Measurements from ENCODE around the gene ADCYAP1R1.

ADCYAP1R1 gene

DNA sequence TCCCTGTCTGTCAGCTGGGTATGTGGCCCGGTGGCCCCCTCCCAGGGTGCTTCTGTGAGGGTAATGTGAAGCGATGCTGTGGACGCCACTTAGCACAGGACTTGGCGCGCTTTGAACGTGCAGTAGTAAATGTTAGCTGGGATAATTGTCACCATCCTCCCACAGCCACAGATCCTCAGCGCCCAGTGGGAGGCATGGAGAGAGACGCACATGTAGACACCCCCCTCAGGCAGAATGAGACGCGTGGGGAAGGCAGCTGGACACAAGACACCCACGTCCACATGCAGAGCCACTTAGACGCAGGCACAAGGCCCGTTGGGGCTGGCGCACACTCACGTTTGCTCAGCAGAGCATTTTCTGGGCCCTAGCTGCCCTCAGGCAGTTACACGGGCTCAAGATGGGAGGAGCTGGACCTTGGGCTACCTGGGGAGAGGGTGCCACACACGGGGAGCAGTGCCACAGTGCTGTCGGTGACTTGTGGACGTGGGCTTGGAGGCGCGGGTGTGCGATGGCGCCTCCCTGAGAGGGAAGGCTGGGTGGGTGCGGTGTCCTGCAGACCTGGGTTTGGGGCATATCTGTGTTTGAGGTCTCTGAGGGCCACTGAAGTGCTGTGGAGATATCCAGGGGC, 26.4 kb downstream of the ADCYAP1R1 start:
- TF ChIP-seq, protein P1, sequence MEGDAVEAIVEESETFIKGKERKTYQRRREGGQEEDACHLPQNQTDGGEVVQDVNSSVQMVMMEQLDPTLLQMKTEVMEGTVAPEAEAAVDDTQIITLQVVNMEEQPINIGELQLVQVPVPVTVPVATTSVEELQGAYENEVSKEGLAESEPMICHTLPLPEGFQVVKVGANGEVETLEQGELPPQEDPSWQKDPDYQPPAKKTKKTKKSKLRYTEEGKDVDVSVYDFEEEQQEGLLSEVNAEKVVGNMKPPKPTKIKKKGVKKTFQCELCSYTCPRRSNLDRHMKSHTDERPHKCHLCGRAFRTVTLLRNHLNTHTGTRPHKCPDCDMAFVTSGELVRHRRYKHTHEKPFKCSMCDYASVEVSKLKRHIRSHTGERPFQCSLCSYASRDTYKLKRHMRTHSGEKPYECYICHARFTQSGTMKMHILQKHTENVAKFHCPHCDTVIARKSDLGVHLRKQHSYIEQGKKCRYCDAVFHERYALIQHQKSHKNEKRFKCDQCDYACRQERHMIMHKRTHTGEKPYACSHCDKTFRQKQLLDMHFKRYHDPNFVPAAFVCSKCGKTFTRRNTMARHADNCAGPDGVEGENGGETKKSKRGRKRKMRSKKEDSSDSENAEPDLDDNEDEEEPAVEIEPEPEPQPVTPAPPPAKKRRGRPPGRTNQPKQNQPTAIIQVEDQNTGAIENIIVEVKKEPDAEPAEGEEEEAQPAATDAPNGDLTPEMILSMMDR (IDR thresholded peaks at IDR 0.05; ENCODE audit: low read depth, low read length): no peak
- DNase-seq (ENCODE audit: extremely low read depth, low read depth): no peak

DNA sequence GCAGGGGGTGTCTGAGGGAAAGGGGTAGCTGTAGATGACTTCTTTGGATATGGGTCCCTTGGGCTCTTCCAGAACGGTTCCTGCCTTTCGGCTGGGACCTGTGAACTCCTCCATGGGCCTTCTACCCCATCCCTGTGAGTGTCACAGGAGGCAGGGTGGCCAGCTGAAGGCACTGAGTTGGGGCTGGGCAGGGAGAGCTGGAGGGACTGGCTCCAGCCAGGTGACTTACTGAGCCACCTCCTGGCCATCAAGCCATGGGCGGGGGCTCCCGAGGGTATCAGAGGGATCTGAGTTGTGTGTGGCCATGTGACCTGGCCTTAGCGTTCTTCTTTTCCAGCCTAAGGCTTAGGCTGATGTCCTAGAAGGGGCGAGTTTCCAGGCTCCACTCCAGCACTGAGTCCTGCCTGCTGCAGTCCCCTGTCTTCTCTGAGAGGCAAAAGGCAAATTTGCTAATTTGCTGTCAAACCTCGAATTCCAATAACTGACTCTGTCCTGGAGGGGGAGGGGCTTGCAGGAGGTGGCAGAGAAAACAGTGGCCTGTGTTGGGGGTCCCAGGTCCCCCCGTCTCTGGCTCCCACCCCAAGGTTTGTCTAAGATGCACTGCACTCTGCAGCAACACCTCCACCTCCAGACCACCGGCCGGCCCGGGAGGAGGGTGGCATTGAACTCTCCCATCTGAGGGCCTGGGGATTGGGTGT, 27.2 kb downstream of the ADCYAP1R1 start:
- TF ChIP-seq, protein P1 (IDR thresholded peaks at IDR 0.05; ENCODE audit: low read depth, low read length): no peak
- DNase-seq (ENCODE audit: extremely low read depth, low read depth): no peak

DNA sequence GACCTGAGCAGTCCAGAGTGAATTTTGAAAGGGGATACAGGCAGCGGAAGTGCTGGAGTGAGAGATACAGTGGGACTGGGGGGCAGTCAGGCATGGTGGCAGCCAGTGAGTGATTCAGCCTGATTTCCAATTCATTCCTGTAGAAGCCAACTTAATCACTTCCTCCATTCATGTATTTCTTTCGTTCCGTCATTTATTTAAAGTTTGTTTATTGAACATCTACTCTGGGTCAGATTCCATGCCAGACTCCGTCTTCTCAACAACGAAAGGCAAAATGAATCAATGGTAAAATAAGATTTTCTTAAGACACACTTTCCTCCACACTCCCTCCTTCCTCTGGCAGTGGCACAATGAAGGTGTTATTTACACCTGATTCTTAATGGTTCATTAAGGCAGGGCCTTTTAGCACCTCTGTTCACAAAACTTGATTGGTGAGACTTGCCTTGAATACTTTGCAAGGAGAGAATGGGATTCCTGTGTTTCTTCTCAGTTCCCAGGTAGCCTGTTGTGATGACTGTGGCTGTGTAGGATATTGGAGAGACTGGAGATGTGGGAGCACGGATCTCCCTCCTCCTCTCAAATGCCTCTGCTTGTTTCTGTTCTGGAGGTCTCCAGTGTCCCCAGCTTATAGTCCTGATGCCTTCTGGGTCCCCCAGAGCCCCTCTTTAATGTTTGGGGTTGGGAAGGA, 27.9 kb downstream of the ADCYAP1R1 start:
- TF ChIP-seq, protein P1 (IDR thresholded peaks at IDR 0.05; ENCODE audit: low read depth, low read length): no peak
- no peak for DNase-seq (ENCODE audit: extremely low read depth, low read depth)

DNA sequence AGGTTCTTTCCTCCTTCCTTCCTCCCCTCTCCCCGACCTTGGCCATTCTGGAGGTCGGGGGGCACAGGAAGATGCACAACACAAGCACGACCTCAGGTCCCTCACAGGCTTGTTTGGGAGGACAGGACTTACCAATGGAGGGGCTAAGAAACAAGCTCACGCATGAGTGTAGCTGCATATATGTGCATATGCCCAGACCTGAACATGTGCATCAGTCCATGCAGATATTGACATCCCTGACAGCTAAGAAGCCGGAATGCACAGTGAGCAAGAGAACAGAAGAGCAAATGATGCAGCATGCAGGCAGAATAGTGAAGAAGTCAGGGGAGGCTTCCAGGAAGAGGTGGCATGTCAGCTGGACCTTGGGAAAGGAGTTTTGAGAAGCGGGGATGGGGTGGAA, 28.7 kb downstream of the ADCYAP1R1 start:
- TF ChIP-seq, protein P1 (IDR thresholded peaks at IDR 0.05; ENCODE audit: low read depth, low read length): no peak
- DNase-seq (ENCODE audit: extremely low read depth, low read depth): no peak

DNA sequence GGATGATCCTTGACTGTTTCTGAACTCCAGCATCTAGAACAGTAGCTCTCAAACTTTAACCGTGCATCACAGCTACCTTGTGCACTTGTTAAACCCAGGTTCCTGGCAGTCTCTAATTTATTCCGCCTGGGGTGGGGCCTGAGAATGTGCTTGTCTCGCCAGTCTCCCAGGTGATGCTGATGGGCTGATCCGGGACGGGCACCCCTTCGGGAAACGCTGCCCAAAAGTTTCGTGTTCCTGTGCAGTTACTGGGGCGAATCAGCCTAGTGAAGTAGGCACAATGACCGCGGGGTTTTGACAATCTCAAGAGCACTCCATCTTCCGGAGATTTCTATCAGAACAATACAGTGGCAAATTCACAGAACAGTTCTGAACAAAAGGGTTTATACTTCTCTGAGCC, 29.9 kb downstream of the ADCYAP1R1 start:
- DNase-seq (ENCODE audit: extremely low read depth, low read depth): no peak
- TF ChIP-seq, protein P1 (IDR thresholded peaks at IDR 0.05; ENCODE audit: low read depth, low read length): no peak

DNA sequence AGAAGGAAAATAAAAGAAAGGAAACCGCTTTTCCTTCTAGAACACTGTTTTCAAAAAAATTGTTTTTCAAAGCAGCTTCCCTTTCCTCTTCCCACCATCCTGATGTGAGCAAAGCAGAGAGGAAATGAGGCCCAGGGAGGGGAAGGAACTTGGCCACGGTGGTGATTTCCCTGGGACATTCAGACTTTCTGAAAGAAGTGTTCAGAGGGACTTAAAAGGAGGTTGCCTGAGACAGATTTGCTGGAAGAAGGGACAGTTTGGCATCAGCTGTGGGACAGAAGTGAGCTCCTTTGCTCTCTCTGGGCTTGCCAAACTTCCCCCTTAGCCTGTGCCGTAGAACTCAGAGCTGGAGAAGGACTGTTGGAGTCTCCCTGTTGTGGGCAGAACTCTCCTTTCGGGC, 30.3 kb downstream of the ADCYAP1R1 start:
- DNase-seq (ENCODE audit: extremely low read depth, low read depth): no peak
- TF ChIP-seq, protein P1 (IDR thresholded peaks at IDR 0.05; ENCODE audit: low read depth, low read length): no peak

DNA sequence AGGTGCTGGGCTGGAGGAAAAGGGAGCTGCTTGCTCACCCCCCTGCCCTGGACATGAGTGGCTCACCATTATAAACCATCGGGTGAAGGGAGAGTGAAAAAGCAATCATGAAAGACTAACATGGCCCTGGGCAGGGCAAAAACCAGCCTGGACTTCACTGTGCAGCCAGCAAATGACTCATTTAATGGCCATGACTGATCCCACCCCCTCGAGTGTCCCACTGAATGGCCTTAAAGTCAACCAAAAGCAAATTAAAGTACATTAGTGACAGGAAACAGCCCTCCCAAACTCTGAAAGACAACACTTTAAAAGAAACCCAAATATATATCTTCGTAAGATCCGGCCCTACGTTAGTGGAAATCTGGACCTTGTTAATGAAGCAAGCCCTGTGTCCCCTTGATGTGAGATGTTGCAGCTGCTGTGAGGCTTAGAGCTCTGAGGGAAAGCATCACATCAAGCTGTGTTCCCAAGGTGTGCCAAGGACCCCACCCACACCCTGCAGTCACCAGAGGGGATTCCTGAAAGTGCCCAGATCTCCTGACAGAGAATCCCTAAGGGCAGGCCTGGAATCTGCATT, 31.2 kb downstream of the ADCYAP1R1 start:
- DNase-seq (ENCODE audit: extremely low read depth, low read depth): no peak
- TF ChIP-seq, protein P1 (IDR thresholded peaks at IDR 0.05; ENCODE audit: low read depth, low read length): no peak
